Esophagus squamous epithelium (tissue), 4 donors: ENCODE data around the gene SLC18A3.

Experiments
- POLR2A ChIP-seq, 4 donors: fragments of 450-650 bp; IDR thresholded peaks; one replicate each; pipeline ENCODE4 v1.6.1; 2017; ENCODE audit warnings: antibody characterized with exemption in 4 of 4, mild to moderate bottlenecking in 4 of 4, moderate library complexity in 3 of 4
- TF ChIP-seq, protein P1 (sequence below), 6 experiments: fragments of 450-650 bp in 4 of 6; fragments of 200-600 bp in 2 of 6; sonication (generic) in 2 of 6; IDR thresholded peaks; one replicate each; pipeline ENCODE4 v1.5.1; 2016 to 2019; ENCODE audit warnings: antibody characterized with exemption in 6 of 6, mild to moderate bottlenecking in 4 of 6, moderate library complexity in 4 of 6

DNA sequence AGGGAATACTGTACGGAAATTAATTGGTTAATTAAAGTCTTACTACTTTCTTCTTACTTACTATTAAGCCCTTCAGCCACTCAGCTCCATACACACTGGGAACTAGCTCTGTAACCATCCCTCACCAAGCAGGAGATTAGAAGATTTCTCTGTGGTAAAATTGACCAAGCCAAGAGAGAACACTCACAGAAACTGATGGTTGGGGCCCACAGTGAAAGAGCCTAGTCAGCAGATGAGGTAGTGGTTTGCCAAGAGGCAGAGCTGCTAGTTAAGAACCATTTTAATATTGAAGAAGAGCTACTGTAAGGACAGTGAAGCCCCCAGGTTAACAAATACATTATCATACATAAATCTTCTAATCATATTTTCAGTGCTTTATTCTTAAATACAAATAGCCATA, 47.5 kb downstream of the SLC18A3 start:
- TF ChIP-seq, protein P1, sequence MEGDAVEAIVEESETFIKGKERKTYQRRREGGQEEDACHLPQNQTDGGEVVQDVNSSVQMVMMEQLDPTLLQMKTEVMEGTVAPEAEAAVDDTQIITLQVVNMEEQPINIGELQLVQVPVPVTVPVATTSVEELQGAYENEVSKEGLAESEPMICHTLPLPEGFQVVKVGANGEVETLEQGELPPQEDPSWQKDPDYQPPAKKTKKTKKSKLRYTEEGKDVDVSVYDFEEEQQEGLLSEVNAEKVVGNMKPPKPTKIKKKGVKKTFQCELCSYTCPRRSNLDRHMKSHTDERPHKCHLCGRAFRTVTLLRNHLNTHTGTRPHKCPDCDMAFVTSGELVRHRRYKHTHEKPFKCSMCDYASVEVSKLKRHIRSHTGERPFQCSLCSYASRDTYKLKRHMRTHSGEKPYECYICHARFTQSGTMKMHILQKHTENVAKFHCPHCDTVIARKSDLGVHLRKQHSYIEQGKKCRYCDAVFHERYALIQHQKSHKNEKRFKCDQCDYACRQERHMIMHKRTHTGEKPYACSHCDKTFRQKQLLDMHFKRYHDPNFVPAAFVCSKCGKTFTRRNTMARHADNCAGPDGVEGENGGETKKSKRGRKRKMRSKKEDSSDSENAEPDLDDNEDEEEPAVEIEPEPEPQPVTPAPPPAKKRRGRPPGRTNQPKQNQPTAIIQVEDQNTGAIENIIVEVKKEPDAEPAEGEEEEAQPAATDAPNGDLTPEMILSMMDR (IDR thresholded peaks at IDR 0.05) = no peak
- TF ChIP-seq POLR2A (IDR thresholded peaks at IDR 0.05) = no peak
